Measurements from ENCODE around the gene RABGGTA.

Gene RABGGTA

DNA sequence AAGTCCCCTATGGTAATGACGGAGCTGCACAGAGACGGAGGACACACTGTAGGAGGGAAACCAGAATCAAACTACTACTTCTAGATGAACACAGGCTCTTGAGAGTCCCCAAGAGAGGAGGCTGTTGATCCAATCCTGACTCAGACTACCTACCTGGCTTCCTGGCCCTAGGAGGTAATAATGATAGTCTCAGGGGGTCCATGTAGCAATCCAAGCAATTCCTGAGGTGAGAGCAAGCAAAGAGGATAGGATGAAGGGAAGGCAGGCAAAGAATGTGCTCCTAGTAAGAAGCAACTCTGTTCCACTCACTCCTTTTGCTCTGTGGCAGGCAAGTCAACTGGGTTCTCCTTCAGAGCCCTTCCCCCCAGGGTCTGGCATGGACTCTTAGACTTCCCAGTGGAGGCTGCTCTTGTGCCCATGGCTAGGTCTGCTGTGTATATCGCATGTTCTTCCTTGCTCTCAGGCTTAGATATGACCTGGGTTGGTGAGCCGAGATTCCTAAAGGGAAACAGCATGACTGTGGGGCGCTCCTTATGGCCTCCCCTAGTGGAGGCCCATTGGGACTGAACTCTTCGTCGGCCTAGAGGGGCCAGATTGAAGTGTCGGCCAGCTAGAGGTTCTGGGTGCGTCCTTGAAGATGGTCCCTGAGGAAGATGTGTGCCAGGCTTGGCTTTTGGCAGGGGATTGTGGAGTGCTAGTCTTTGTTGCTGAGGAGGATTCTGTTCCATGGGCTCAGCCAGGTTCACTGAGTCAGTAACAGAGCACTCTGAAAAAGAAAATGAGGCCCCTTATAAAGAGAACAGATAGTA is 31.1 kb downstream of the RABGGTA start:
- no peaks in the 10 kb centered on the region for H3K9me3 ChIP-seq (ENCODE audit: control insufficient read depth, low read length)
- peaks cover 28% of the 10 kb centered on the region for H3K79me2 ChIP-seq
- no peaks in the 10 kb centered on the region for H3K27me3 ChIP-seq (ENCODE audit: control insufficient read depth, insufficient read depth, low read length)
- peak overlapping the region; percentile 98 for H3K4me2 ChIP-seq (ENCODE audit: low read length)
- H3K36me3 ChIP-seq (ENCODE audit: control insufficient read depth, insufficient read depth, low read length), result peaks cover 24% of the 10 kb centered on the region
- TF ChIP-seq, protein P1, sequence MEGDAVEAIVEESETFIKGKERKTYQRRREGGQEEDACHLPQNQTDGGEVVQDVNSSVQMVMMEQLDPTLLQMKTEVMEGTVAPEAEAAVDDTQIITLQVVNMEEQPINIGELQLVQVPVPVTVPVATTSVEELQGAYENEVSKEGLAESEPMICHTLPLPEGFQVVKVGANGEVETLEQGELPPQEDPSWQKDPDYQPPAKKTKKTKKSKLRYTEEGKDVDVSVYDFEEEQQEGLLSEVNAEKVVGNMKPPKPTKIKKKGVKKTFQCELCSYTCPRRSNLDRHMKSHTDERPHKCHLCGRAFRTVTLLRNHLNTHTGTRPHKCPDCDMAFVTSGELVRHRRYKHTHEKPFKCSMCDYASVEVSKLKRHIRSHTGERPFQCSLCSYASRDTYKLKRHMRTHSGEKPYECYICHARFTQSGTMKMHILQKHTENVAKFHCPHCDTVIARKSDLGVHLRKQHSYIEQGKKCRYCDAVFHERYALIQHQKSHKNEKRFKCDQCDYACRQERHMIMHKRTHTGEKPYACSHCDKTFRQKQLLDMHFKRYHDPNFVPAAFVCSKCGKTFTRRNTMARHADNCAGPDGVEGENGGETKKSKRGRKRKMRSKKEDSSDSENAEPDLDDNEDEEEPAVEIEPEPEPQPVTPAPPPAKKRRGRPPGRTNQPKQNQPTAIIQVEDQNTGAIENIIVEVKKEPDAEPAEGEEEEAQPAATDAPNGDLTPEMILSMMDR (IDR thresholded peaks at IDR 0.05), result no peak
- peak overlapping the region; percentile 73 for H3K9ac ChIP-seq
- H2AFZ ChIP-seq, result no peak overlapping the region
- H3K27ac ChIP-seq, result peak overlapping the region; percentile 98
- H3K4me1 ChIP-seq, result peaks cover 39% of the 10 kb centered on the region
- peak overlapping the region; percentile 100 for H3K4me3 ChIP-seq (ENCODE audit: low read depth, low read length)

DNA sequence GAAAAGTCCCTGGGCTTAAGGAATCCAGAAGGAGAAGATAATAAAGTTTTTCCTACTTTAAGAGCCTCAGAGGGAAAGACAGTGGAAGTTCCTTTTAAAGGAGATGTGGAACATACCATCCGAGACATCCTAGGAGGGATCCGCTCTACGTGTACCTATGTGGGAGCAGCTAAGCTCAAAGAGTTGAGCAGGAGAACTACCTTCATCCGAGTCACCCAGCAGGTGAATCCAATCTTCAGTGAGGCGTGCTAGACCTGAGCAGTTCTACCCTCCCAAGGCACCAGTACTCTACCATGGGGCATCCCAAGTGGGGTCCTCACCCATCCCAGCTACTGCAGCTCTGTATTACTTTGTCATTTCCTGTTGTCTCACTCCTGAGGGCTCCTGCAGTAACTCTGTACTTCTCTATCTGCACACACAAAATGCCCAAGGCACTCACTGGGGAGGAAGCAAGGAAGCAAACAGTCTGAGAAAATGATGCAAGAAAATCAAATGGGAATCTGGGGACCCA is 32.8 kb downstream of the RABGGTA start:
- TF ChIP-seq, protein P1 (IDR thresholded peaks at IDR 0.05), result no peak
- Histone ChIP-seq H3K9me3 (ENCODE audit: control insufficient read depth, low read length) (no peaks in the 10 kb centered on the region), H3K4me2 (ENCODE audit: low read length) (peak overlapping the region; percentile 98), H3K27ac (peak overlapping the region; percentile 98), H2AFZ (no peak overlapping the region), H3K27me3 (ENCODE audit: control insufficient read depth, insufficient read depth, low read length) (no peaks in the 10 kb centered on the region), H3K9ac (no peak overlapping the region), H3K79me2 (peaks cover 28% of the 10 kb centered on the region), H3K36me3 (ENCODE audit: control insufficient read depth, insufficient read depth, low read length) (peaks cover 24% of the 10 kb centered on the region), H3K4me3 (ENCODE audit: low read depth, low read length) (peak overlapping the region; percentile 100), H3K4me1 (peaks cover 52% of the 10 kb centered on the region)

DNA sequence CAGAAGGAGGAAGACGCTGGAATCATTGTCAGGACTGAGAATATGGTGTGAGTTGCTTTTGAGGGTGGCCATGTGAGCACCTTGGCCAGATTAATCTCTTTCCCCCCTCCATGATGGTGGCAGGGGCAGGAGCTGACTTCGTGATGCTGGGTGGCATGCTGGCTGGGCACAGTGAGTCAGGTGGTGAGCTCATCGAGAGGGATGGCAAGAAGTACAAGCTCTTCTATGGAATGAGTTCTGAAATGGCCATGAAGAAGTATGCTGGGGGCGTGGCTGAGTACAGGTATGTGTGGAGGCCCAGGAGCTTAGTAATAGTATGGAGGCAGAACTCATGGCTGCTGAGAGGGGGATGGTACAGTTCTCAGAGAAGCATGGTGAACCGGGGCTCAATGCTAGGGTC is 33.3 kb downstream of the RABGGTA start:
- H3K36me3 ChIP-seq (ENCODE audit: control insufficient read depth, insufficient read depth, low read length), result peaks cover 24% of the 10 kb centered on the region
- H3K79me2 ChIP-seq, result peaks cover 28% of the 10 kb centered on the region
- no peaks in the 10 kb centered on the region for H3K27me3 ChIP-seq (ENCODE audit: control insufficient read depth, insufficient read depth, low read length)
- H3K4me1 ChIP-seq, result peaks cover 55% of the 10 kb centered on the region
- TF ChIP-seq, protein P1 (IDR thresholded peaks at IDR 0.05), result no peak
- H3K4me2 ChIP-seq (ENCODE audit: low read length), result peak overlapping the region; percentile 98
- no peak overlapping the region for H2AFZ ChIP-seq
- H3K9ac ChIP-seq, result no peak overlapping the region
- no peaks in the 10 kb centered on the region for H3K9me3 ChIP-seq (ENCODE audit: control insufficient read depth, low read length)
- peak overlapping the region; percentile 100 for H3K4me3 ChIP-seq (ENCODE audit: low read depth, low read length)
- peak overlapping the region; percentile 98 for H3K27ac ChIP-seq

DNA sequence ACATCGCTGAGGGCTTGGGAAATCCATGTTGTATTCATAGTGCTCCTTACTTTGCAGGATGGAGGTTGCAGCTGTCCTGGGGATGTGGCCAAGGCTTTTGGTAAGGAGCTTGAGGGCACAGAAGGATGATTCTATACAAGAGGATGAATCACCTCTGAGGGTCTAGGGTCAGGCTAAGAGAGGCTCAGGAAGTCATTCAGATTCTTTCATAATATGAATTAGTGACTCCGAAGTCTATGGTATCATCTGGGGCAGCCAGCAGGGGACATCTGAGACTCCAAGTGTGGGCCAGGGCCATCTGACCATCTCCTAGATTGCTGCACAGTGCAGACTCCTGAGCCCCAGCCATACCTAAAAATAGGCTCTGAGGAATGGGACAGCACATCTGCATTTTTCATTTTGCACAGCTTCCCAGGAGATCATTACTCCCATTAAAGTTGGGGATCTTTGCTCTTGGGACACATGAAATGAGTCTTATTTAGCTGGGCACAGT is 33.9 kb downstream of the RABGGTA start:
- Histone ChIP-seq H3K79me2 (peaks cover 28% of the 10 kb centered on the region), H2AFZ (no peak overlapping the region), H3K9ac (no peak overlapping the region), H3K4me2 (ENCODE audit: low read length) (peak overlapping the region; percentile 98), H3K4me1 (peaks cover 58% of the 10 kb centered on the region), H3K4me3 (ENCODE audit: low read depth, low read length) (peak overlapping the region; percentile 100), H3K9me3 (ENCODE audit: control insufficient read depth, low read length) (no peaks in the 10 kb centered on the region), H3K27me3 (ENCODE audit: control insufficient read depth, insufficient read depth, low read length) (no peaks in the 10 kb centered on the region), H3K36me3 (ENCODE audit: control insufficient read depth, insufficient read depth, low read length) (peaks cover 24% of the 10 kb centered on the region), H3K27ac (peak overlapping the region; percentile 98)
- TF ChIP-seq, protein P1 (IDR thresholded peaks at IDR 0.05), result no peak
